ENCODE measurements around the gene CHRNA7.

CHRNA7 gene

GRCh38 chr15:32029862-32030781, at the start of gene CHRNA7:
TSS of gene CHRNA7 (plus strand) at chr15:32030515. CDS start at chr15:32030595, 80 bp downstream.
- no peak for TF ChIP-seq EZH2phosphoT487 (IDR thresholded peaks at IDR 0.05; ENCODE audit: borderline replicate concordance, low read length)
- TF ChIP-seq CTCF (IDR thresholded peaks at IDR 0.05; ENCODE audit: low read depth, low read length, poor library complexity, severe bottlenecking) = no peak
- H3K27me3 ChIP-seq (ENCODE audit: control insufficient read depth, low read length) = peaks cover 38% of the 10 kb centered on the region
- 0 out of 2 replicates have a peak, but pooled peaks cover 4% of the 10 kb centered on the region for H3K4me1 ChIP-seq (ENCODE audit: control insufficient read depth, low read length)
- H3K9me2 ChIP-seq (replicated peaks; ENCODE audit: control insufficient read depth, low read length) = no peaks in the 10 kb centered on the region
- peak within 1 kb of the TSS; percentile 62 for H3K4me2 ChIP-seq (ENCODE audit: low read length)
- no peaks in the 10 kb centered on the region for H3K9me3 ChIP-seq (ENCODE audit: control insufficient read depth, insufficient read depth, low read length)
- no peak within 1 kb of the TSS for H3K27ac ChIP-seq (ENCODE audit: low read depth, low read length)
- H3K36me3 ChIP-seq (ENCODE audit: control insufficient read depth, low read length) = no peaks in the 10 kb centered on the region
- no peaks in the 10 kb centered on the region for H3K79me2 ChIP-seq (ENCODE audit: control insufficient read depth, low read length)
- H3K4me3 ChIP-seq (ENCODE audit: low read length) = peak within 1 kb of the TSS; percentile 47
- H3F3A ChIP-seq (ENCODE audit: control insufficient read depth, insufficient read depth) = no peaks in the 10 kb centered on the region
- no peaks in the 10 kb centered on the region for H4K20me1 ChIP-seq (ENCODE audit: control insufficient read depth, insufficient read depth, low read depth, low read length)

- TF ChIP-seq CTCF (IDR thresholded peaks at IDR 0.05; ENCODE audit: low read depth, low read length, poor library complexity, severe bottlenecking) = no peak
- Histone ChIP-seq H3K27ac (ENCODE audit: low read depth, low read length) (no peak overlapping the region), H4K20me1 (ENCODE audit: control insufficient read depth, insufficient read depth, low read depth, low read length) (no peaks in the 10 kb centered on the region), H3K27me3 (ENCODE audit: control insufficient read depth, low read length) (peaks cover 4% of the 10 kb centered on the region; the same call in 1 of the 2 replicates), H3K4me1 (ENCODE audit: control insufficient read depth, low read length) (peaks cover 17% of the 10 kb centered on the region), H3K4me3 (ENCODE audit: low read length) (no peak overlapping the region), H3K79me2 (ENCODE audit: control insufficient read depth, low read length) (no peaks in the 10 kb centered on the region), H3K4me2 (ENCODE audit: low read length) (no peak overlapping the region), H3F3A (ENCODE audit: control insufficient read depth, insufficient read depth) (no peaks in the 10 kb centered on the region), H3K9me2 (replicated peaks; ENCODE audit: control insufficient read depth, low read length) (no peaks in the 10 kb centered on the region), H3K36me3 (ENCODE audit: control insufficient read depth, low read length) (no peaks in the 10 kb centered on the region), H3K9me3 (ENCODE audit: control insufficient read depth, insufficient read depth, low read length) (no peaks in the 10 kb centered on the region)
Measured at GRCh38 chr15:31985607-31986006, 44.7 kb upstream of the CHRNA7 start.

GRCh38 chr15:31993062-31993461, 37.3 kb upstream of the CHRNA7 start:
- H4K20me1 ChIP-seq (ENCODE audit: control insufficient read depth, insufficient read depth, low read depth, low read length) = no peaks in the 10 kb centered on the region
- H3K36me3 ChIP-seq (ENCODE audit: control insufficient read depth, low read length) = no peaks in the 10 kb centered on the region
- no peak overlapping the region for H3K4me3 ChIP-seq (ENCODE audit: low read length)
- H3K9me3 ChIP-seq (ENCODE audit: control insufficient read depth, insufficient read depth, low read length) = no peaks in the 10 kb centered on the region
- no peaks in the 10 kb centered on the region for H3K79me2 ChIP-seq (ENCODE audit: control insufficient read depth, low read length)
- H3K9me2 ChIP-seq (replicated peaks; ENCODE audit: control insufficient read depth, low read length) = no peaks in the 10 kb centered on the region
- H3K4me2 ChIP-seq (ENCODE audit: low read length) = no peak overlapping the region
- H3F3A ChIP-seq (ENCODE audit: control insufficient read depth, insufficient read depth) = no peaks in the 10 kb centered on the region
- peaks cover 3% of the 10 kb centered on the region; the same call in 1 of the 2 replicates for H3K27me3 ChIP-seq (ENCODE audit: control insufficient read depth, low read length)
- H3K27ac ChIP-seq (ENCODE audit: low read depth, low read length) = no peak overlapping the region
- no peak for TF ChIP-seq CTCF (IDR thresholded peaks at IDR 0.05; ENCODE audit: low read depth, low read length, poor library complexity, severe bottlenecking)
- TF ChIP-seq EZH2phosphoT487 (IDR thresholded peaks at IDR 0.05; ENCODE audit: borderline replicate concordance, low read length) = no peak
- H3K4me1 ChIP-seq (ENCODE audit: control insufficient read depth, low read length) = no peaks in the 10 kb centered on the region
